OCI-M2 (cell line): ENCODE data around the gene TPTE.
"Not testable (repeated sequence)": the region's sequence is repeated elsewhere in the genome, so short reads cannot be mapped to it uniquely, and the experiment has no call there.

Experiments
- DNase-seq: peaks from one replicate; lab custom pipeline; 2025; ENCODE audit not compliant: unreplicated experiment; lab: John Stamatoyannopoulos, UW

The TPTE gene

GRCh38 chr21:10521091-10521598 lies at the start of gene TPTE:
Gene TPTE (plus strand): TSS chr21:10521583. CDS start chr21:10538724, 17,141 bp downstream.
- DNase-seq: no peak

- DNase-seq: not testable (repeated sequence)
These were observed 49.4 kb upstream of the TPTE start for GRCh38 chr21:10471999-10472398.

GRCh38 chr21:10477794-10478193 lies 43.6 kb upstream of the TPTE start:
- DNase-seq: not testable (repeated sequence)

GRCh38 chr21:10479875-10480274 lies 41.5 kb upstream of the TPTE start:
- DNase-seq: not testable (repeated sequence)

GRCh38 chr21:10484864-10485263 lies 36.5 kb upstream of the TPTE start:
- not testable (repeated sequence) for DNase-seq

GRCh38 chr21:10490453-10490852 lies 30.9 kb upstream of the TPTE start:
- not testable (repeated sequence) for DNase-seq

- DNase-seq: no peak
These were observed 10.3 kb upstream of the TPTE start for GRCh38 chr21:10511116-10511515.

GRCh38 chr21:10516889-10517288 lies 4.5 kb upstream of the TPTE start:
- not testable (repeated sequence) for DNase-seq

- DNase-seq: not testable (repeated sequence)
These were observed 3.5 kb upstream of the TPTE start for GRCh38 chr21:10517904-10518303.

- not testable (repeated sequence) for DNase-seq
These were observed 585 bp downstream of the TPTE start for GRCh38 chr21:10521835-10522500.

GRCh38 chr21:10539956-10540355 lies 18.6 kb downstream of the TPTE start:
- no peak for DNase-seq

GRCh38 chr21:10544376-10544775 lies 23.0 kb downstream of the TPTE start:
- not testable (repeated sequence) for DNase-seq

GRCh38 chr21:10547868-10548267 lies 26.5 kb downstream of the TPTE start:
- DNase-seq: not testable (repeated sequence)

GRCh38 chr21:10548331-10548954 lies 27.1 kb downstream of the TPTE start:
- DNase-seq: not testable (repeated sequence)

- not testable (repeated sequence) for DNase-seq
These were observed 49.4 kb downstream of the TPTE start for GRCh38 chr21:10570803-10571202.

GRCh38 chr21:10574531-10575310 lies 53.3 kb downstream of the TPTE start:
- DNase-seq: not testable (repeated sequence)

- DNase-seq: no peak
These were observed 53.9 kb downstream of the TPTE start for GRCh38 chr21:10575311-10575667.

GRCh38 chr21:10578910-10579309 lies 57.5 kb downstream of the TPTE start:
- not testable (repeated sequence) for DNase-seq

GRCh38 chr21:10589115-10589514 lies 67.7 kb downstream of the TPTE start:
- not testable (repeated sequence) for DNase-seq

GRCh38 chr21:10607074-10607473 lies 85.7 kb downstream of the TPTE start:
- DNase-seq: not testable (repeated sequence)

GRCh38 chr21:10614285-10614684 lies 92.9 kb downstream of the TPTE start:
- not testable (repeated sequence) for DNase-seq

GRCh38 chr21:10616061-10616460 lies 94.7 kb downstream of the TPTE start:
- DNase-seq: not testable (repeated sequence)
